Thyroid gland (tissue), 4 donors: ENCODE results near the gene SEL1L3. TPM values are rescaled to one million over a fixed set of nuclear protein-coding genes. Genes with fewer than 3 reads are reported as not detected.
A peak's percentile ranks its signal among the peaks of the same experiment; 100 is the strongest.

ENCODE experiments used
- DNase-seq, 2 donors: peaks; one replicate each; pipeline ENCODE4 v3.0.0-alpha.2; 2019
- H3K27ac ChIP-seq, 3 donors: fragments of 200-600 bp; sonication (generic); 1 replicate in 2 of 3; 2 replicates in 1 of 3; pipeline ENCODE4 v1.5.1; 2016 to 2019; ENCODE audit warnings: mild to moderate bottlenecking in 1 of 3, moderate library complexity in 1 of 3
- H3K27me3 ChIP-seq: fragments of 200-600 bp; sonication (generic); one replicate; pipeline ENCODE4 v1.5.1; 2019
- H3K36me3 ChIP-seq, 2 donors: fragments of 200-600 bp; sonication (generic); one replicate each; pipeline ENCODE4 v1.5.1; 2016 to 2019
- H3K4me1 ChIP-seq, 2 donors: fragments of 200-600 bp; sonication (generic); one replicate each; pipeline ENCODE4 v1.5.1; 2017 to 2019
- H3K4me3 ChIP-seq, 3 donors: fragments of 200-600 bp; sonication (generic); replicated peaks in 1 of 3; 1 replicate in 2 of 3; 2 replicates in 1 of 3; pipeline ENCODE4 v1.5.1; 2016; ENCODE audit warnings: mild to moderate bottlenecking in 1 of 3
- H3K9me3 ChIP-seq: fragments of 200-600 bp; sonication (generic); one replicate; pipeline ENCODE4 v1.5.1; 2017
- POLR2A ChIP-seq, 2 donors: fragments of 450-650 bp; IDR thresholded peaks; one replicate each; pipeline ENCODE4 v1.6.1; 2017; ENCODE audit warnings: antibody characterized with exemption in 2 of 2, mild to moderate bottlenecking in 2 of 2, moderate library complexity in 1 of 2
- WGBS, 2 donors: methylation state at CpG; one replicate each; pipeline ENCODE4 v1.1.5; 2017; 5-methylcytosine and 5-hydroxymethylcytosine counted together
- intact Hi-C: fragments of 100-400 bp; cut with DNase I; formaldehyde crosslinking; loops from one replicate; pipeline ENCODE4 v1.15.1; 2023
- total RNA-seq, 4 donors: library from RNA; depleted of rRNA; stranded (reverse); fragments of >200 nt; gene quantifications; one replicate each; pipeline ENCODE4 v1.2.3, GENCODE V29; 2016
- TF ChIP-seq, protein P1 (sequence below), 6 experiments: fragments of 200-600 bp in 3 of 6; fragments of 450-650 bp in 3 of 6; sonication (generic) in 3 of 6; IDR thresholded peaks; one replicate each; pipeline ENCODE4 v1.5.1; 2016 to 2019; ENCODE audit warnings: antibody characterized with exemption in 6 of 6, mild to moderate bottlenecking in 2 of 6, inconsistent platforms in 1 of 6, moderate library complexity in 1 of 6

Gene SEL1L3
- total RNA-seq, 4 donors from 2014 or later = 18.5 to 81.4 (median 32.4) TPM

DNA sequence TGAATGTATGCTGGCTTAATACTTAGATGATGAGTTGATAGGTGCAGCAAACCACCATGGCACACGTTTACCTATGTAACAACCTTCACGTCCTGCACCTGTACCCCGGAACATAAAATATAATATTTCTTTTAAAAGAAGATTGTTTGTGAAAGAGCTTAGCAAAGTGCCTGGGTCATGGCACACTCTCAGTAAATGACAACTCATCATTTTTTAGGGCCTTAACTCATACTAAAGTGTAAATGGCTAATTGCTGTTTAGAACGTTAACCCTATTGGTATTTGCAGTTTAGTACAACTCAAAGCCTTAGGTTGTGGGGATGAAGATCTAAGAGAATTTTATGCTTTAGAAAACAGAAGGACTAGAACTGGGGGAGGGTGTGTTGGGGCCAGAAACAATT is 67.7 kb downstream of the SEL1L3 start:
- intact Hi-C loops = no loop called here
- DNase-seq = no peak
- 96% methylated on average over 4 of the region's 4 CpGs for WGBS, 2 donors

DNA sequence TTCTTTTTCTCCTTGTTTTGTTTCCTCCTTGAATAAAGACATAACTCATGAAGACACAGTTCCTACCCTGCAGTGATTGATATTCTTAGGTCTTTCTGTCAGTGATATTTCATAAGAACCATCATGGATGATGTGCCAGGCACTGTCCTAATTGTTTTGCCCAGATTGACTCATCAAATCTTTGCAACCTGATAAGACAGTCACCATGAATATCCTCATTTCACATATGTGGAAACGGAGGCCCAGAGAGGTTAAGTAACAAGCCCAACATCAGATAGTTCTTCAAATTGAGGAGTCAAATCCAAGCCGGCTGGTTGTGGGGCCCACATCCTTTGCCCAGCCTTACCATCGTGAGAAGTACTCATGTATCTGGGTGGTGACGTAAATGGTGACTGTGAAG is 69.9 kb downstream of the SEL1L3 start:
- Histone ChIP-seq H3K4me3 (no peak overlapping the region), H3K36me3 (no peaks in the 10 kb centered on the region), H3K27me3 (no peaks in the 10 kb centered on the region), H3K4me1 (no peaks in the 10 kb centered on the region), H3K27ac (no peak overlapping the region), H3K9me3 (no peaks in the 10 kb centered on the region)
- intact Hi-C loops = no loop called here
- no peak for DNase-seq
- WGBS, 2 donors = 94 to 95% methylated on average over 4 of the region's 4 CpGs
- TF ChIP-seq POLR2A (IDR thresholded peaks at IDR 0.05) = no peak
- TF ChIP-seq, protein P1, sequence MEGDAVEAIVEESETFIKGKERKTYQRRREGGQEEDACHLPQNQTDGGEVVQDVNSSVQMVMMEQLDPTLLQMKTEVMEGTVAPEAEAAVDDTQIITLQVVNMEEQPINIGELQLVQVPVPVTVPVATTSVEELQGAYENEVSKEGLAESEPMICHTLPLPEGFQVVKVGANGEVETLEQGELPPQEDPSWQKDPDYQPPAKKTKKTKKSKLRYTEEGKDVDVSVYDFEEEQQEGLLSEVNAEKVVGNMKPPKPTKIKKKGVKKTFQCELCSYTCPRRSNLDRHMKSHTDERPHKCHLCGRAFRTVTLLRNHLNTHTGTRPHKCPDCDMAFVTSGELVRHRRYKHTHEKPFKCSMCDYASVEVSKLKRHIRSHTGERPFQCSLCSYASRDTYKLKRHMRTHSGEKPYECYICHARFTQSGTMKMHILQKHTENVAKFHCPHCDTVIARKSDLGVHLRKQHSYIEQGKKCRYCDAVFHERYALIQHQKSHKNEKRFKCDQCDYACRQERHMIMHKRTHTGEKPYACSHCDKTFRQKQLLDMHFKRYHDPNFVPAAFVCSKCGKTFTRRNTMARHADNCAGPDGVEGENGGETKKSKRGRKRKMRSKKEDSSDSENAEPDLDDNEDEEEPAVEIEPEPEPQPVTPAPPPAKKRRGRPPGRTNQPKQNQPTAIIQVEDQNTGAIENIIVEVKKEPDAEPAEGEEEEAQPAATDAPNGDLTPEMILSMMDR (IDR thresholded peaks at IDR 0.05) = no peak

More for the DNA sequence above, 67.7 kb downstream of the SEL1L3 start:
- H3K4me1 ChIP-seq = no peaks in the 10 kb centered on the region
- no peak overlapping the region for H3K4me3 ChIP-seq
- no peak overlapping the region for H3K27ac ChIP-seq
- no peaks in the 10 kb centered on the region for H3K27me3 ChIP-seq
- no peak for TF ChIP-seq POLR2A (IDR thresholded peaks at IDR 0.05)
- TF ChIP-seq, protein P1 (IDR thresholded peaks at IDR 0.05) = no peak
- H3K36me3 ChIP-seq = no peaks in the 10 kb centered on the region
- no peaks in the 10 kb centered on the region for H3K9me3 ChIP-seq

DNA sequence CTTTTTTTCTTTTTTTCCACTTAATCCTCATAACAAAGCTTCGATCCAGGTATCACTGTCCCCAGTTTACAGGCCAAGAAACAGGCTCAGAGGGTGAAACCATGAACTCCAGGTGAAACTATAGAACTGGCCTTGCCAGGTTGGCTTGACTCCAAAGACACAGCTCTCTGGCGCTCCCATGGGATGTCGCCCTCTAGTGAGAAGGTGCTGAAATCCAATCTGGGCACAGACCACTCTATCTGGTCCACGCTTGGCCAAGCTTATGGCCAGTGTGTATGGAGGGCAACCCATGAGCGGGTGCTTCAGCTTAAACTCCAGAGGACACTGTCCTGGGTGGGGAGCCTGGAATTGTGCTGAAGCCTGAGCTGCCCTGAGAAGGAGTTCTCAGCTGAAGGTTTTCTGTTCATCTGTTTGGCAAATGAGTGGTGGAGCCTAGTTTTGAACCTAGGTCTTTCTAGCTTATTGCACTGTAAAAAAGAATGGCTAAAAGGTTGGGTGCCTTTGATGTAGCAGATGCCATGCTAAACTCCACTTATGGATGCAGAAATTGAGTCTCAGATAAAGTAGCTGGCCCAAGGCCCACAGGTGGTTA is 70.5 kb downstream of the SEL1L3 start:
- TF ChIP-seq POLR2A (IDR thresholded peaks at IDR 0.05) = no peak
- TF ChIP-seq, protein P1 (IDR thresholded peaks at IDR 0.05) = peak in 4 of 6 experiments; percentile 20 to 37 (median 32)
- 72 to 77% methylated on average over 5 of the region's 5 CpGs for WGBS, 2 donors
- H3K4me3 ChIP-seq = no peak overlapping the region

DNA sequence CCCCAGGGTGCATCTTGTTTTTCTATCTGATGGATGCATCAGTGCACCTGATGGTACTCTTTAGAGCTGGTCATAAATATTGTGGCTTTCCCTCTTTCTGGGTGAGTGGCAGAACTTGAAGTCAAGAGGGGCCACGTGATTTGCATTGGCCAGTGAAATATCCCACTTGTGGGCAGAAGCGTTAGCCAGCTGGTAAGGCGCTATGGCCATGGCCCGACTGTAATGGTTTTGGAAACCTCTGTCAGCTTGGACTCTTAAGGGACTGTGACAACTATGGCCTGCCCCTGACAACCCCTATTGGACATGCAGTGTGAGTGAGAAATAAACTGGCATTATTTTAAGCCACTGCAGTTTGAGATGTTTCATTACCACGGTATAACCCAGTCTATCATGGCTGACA is 72.8 kb downstream of the SEL1L3 start:
- no peaks in the 10 kb centered on the region for H3K9me3 ChIP-seq
- H3K27ac ChIP-seq = no peak overlapping the region
- intact Hi-C loops = no loop called here
- H3K4me1 ChIP-seq = peaks cover 12 to 15% of the 10 kb centered on the region in 2 donors
- no peaks in the 10 kb centered on the region for H3K27me3 ChIP-seq
- H3K36me3 ChIP-seq = no peaks in the 10 kb centered on the region
- TF ChIP-seq POLR2A (IDR thresholded peaks at IDR 0.05) = no peak
- TF ChIP-seq, protein P1 (IDR thresholded peaks at IDR 0.05) = no peak
- DNase-seq = no peak
- no peak overlapping the region for H3K4me3 ChIP-seq
- WGBS, 2 donors = 88 to 91% methylated on average over 5 of the region's 5 CpGs

More for the DNA sequence above, 70.5 kb downstream of the SEL1L3 start:
- H3K4me1 ChIP-seq = no peaks in the 10 kb centered on the region
- no peaks in the 10 kb centered on the region for H3K36me3 ChIP-seq
- intact Hi-C loops = no loop called here
- H3K27me3 ChIP-seq = no peaks in the 10 kb centered on the region
- peak; percentile 27 to 46 for DNase-seq
- H3K27ac ChIP-seq = no peak overlapping the region
- no peaks in the 10 kb centered on the region for H3K9me3 ChIP-seq

DNA sequence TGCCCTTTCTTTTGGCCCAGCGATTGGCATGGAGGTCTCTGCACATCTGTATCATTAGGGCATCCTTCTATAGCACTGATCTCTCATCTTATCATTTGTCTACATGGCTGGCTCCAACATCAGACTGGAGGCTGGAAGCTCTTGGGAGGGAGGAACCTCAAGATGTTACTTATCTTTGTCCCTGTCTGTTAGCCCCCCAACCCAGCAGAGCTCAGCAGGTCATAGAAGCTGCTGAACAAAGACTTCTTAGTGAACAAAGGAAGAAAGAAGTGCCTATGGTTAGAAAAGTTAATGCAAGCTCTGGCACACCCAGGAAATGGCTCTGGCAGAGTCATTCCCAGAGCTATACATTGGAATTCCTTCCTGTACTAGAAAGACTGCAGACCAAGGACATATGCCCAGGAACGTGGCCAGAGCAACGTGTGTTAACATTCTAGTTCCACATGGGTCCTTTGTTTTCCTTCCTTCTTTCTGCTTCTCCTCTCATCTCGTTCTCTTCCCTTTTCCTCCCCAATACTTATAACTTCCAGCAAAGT is 74.0 kb downstream of the SEL1L3 start:
- Histone ChIP-seq H3K36me3 (no peaks in the 10 kb centered on the region), H3K27ac (no peak overlapping the region), H3K4me1 (peaks cover 15% of the 10 kb centered on the region in 2 donors), H3K9me3 (no peaks in the 10 kb centered on the region), H3K4me3 (no peak overlapping the region), H3K27me3 (no peaks in the 10 kb centered on the region)
- intact Hi-C loops = no loop called here
- 84 to 86% methylated on average over 4 of the region's 4 CpGs for WGBS, 2 donors
- TF ChIP-seq, protein P1 (IDR thresholded peaks at IDR 0.05) = no peak
- TF ChIP-seq POLR2A (IDR thresholded peaks at IDR 0.05) = no peak
- no peak for DNase-seq
